CD4-positive, alpha-beta memory T cell (primary cell): ENCODE results near the gene KHDRBS2. TPM values are rescaled to one million over a fixed set of nuclear protein-coding genes. Genes with fewer than 3 reads are reported as not detected.

Source experiments
- CTCF ChIA-PET: fragments of 350-600 bp; sonication (Branson Sonifier 250); formaldehyde crosslinking; loops from one replicate; lab custom pipeline; 2021; ENCODE audit warnings: inconsistent platforms; ENCODE audit not compliant: partially characterized antibody; lab: Charles Lee
- POLR2A ChIA-PET: fragments of 350-600 bp; sonication (Branson Sonifier 250); formaldehyde crosslinking; loops from one replicate; lab custom pipeline; 2021; ENCODE audit not compliant: partially characterized antibody; lab: Charles Lee
- DNase-seq, 5 donors: peaks; one replicate each; pipeline versions ENCODE4 v3.0.0 to v3.0.0-alpha.2; 2020 to 2022; ENCODE audit warnings: mixed read lengths in 1 of 5
- H3K27ac ChIP-seq: one replicate; pipeline ENCODE4 v1.7.0; 2013; ENCODE audit warnings: low read depth, low read length
- H3K27me3 ChIP-seq: 2 replicates; pipeline ENCODE4 v1.7.0; 2013; ENCODE audit warnings: mild to moderate bottlenecking, low read length, moderate library complexity; ENCODE audit not compliant: insufficient read depth
- H3K36me3 ChIP-seq: 2 replicates; pipeline ENCODE4 v1.7.0; 2013; ENCODE audit warnings: mild to moderate bottlenecking, low read length, moderate library complexity; ENCODE audit not compliant: insufficient read depth
- H3K4me1 ChIP-seq: 2 replicates; pipeline ENCODE4 v1.7.0; 2013; ENCODE audit warnings: mild to moderate bottlenecking, low read length, moderate library complexity; ENCODE audit not compliant: insufficient read depth
- H3K4me3 ChIP-seq, 2 donors: one replicate each; pipeline ENCODE4 v1.7.0; 2013; ENCODE audit warnings: low read length in 2 of 2, mild to moderate bottlenecking in 1 of 2
- H3K9me3 ChIP-seq, 2 donors: one replicate each; pipeline ENCODE4 v1.7.0; 2013; ENCODE audit warnings: low read length in 2 of 2, control low read depth in 1 of 2; ENCODE audit not compliant: control insufficient read depth in 1 of 2
- H3K27ac Mint-ChIP-seq, 7 donors: one replicate each; pipeline ENCODE4 v1.8.0; 2020 to 2021; ENCODE audit warnings: mixed read lengths in 7 of 7, mild to moderate bottlenecking in 6 of 7, inconsistent platforms in 3 of 7, moderate library complexity in 3 of 7
- H3K27me3 Mint-ChIP-seq, 2 donors: one replicate each; pipeline ENCODE4 v1.8.0; 2020 to 2021; ENCODE audit warnings: mixed read lengths in 2 of 2
- H3K36me3 Mint-ChIP-seq, 2 donors: one replicate each; pipeline ENCODE4 v1.8.0; 2020 to 2021; ENCODE audit warnings: mixed read lengths in 2 of 2, inconsistent platforms in 1 of 2, mild to moderate bottlenecking in 1 of 2
- H3K4me1 Mint-ChIP-seq, 4 donors: one replicate each; pipeline ENCODE4 v1.8.0; 2020 to 2021; ENCODE audit warnings: mixed read lengths in 4 of 4, mild to moderate bottlenecking in 1 of 4
- H3K4me3 Mint-ChIP-seq, 8 donors: one replicate each; pipeline ENCODE4 v1.8.0; 2020 to 2021; ENCODE audit warnings: mixed read lengths in 8 of 8, mild to moderate bottlenecking in 7 of 8, moderate library complexity in 6 of 8, inconsistent platforms in 3 of 8
- H3K9me3 Mint-ChIP-seq, 8 donors: one replicate each; pipeline ENCODE4 v1.8.0; 2020 to 2021; ENCODE audit warnings: mixed read lengths in 8 of 8, mild to moderate bottlenecking in 5 of 8, inconsistent platforms in 3 of 8, moderate library complexity in 1 of 8
- intact Hi-C: fragments of 100-400 bp; cut with micrococcal nuclease; formaldehyde crosslinking; loops from one replicate; pipeline ENCODE4 v1.15.1; 2023
- polyA plus RNA-seq, 2 donors: library from polyadenylated mRNA; unstranded; fragments of 300-500 nt; fragmentation: Illumina TruSeq; gene quantifications; one replicate each; pipeline ENCODE4 v1.2.3, GENCODE V29; 2021
- total RNA-seq, 2 experiments: library from RNA; stranded (reverse); gene quantifications; one replicate each; pipeline ENCODE4 v1.2.3, GENCODE V29; 2021

The KHDRBS2 gene
- total and polyA plus RNA-seq, 4 experiments from 2014 or later: not detected

- Mint-ChIP-seq H3K36me3 (no peaks in the 10 kb centered on the region), H3K9me3 (peaks cover 0 to 13% (median 9%) of the 10 kb centered on the region in 8 donors), H3K4me1 (no peaks in the 10 kb centered on the region), H3K27me3 (no peaks in the 10 kb centered on the region), H3K27ac (no peak overlapping the region), H3K4me3 (no peak overlapping the region)
- no peak overlapping the region for H3K4me3 ChIP-seq
- no peaks in the 10 kb centered on the region for H3K27me3 ChIP-seq
- H3K36me3 ChIP-seq: no peaks in the 10 kb centered on the region
- no peak overlapping the region for H3K27ac ChIP-seq
- H3K9me3 ChIP-seq: no peaks in the 10 kb centered on the region
- DNase-seq: no peak
- ChIA-PET POLR2A (no interaction called here), CTCF (no interaction called here)
- no peaks in the 10 kb centered on the region for H3K4me1 ChIP-seq
- intact Hi-C loops: no loop called here
Observed at GRCh38 chr6:62175195-62175594, 110.8 kb downstream of the KHDRBS2 start.

- H3K9me3 ChIP-seq: no peaks in the 10 kb centered on the region
- no peak for DNase-seq
- H3K27me3 ChIP-seq: no peaks in the 10 kb centered on the region
- POLR2A ChIA-PET: no interaction called here
- Mint-ChIP-seq H3K27ac (no peak overlapping the region), H3K36me3 (no peaks in the 10 kb centered on the region), H3K4me1 (no peaks in the 10 kb centered on the region), H3K27me3 (no peaks in the 10 kb centered on the region), H3K9me3 (peaks cover 0 to 14% (median 9%) of the 10 kb centered on the region in 8 donors), H3K4me3 (no peak overlapping the region)
- H3K4me3 ChIP-seq: no peak overlapping the region
- no peaks in the 10 kb centered on the region for H3K4me1 ChIP-seq
- H3K27ac ChIP-seq: no peak overlapping the region
- H3K36me3 ChIP-seq: no peaks in the 10 kb centered on the region
- intact Hi-C loops: no loop called here
- CTCF ChIA-PET: no interaction called here
Observed at GRCh38 chr6:62174548-62174947, 111.5 kb downstream of the KHDRBS2 start.

- H3K9me3 ChIP-seq: no peaks in the 10 kb centered on the region
- ChIA-PET CTCF (no interaction called here), POLR2A (no interaction called here)
- no peak overlapping the region for H3K4me3 ChIP-seq
- H3K27me3 ChIP-seq: no peaks in the 10 kb centered on the region
- H3K27ac ChIP-seq: no peak overlapping the region
- Mint-ChIP-seq H3K9me3 (peaks cover 3 to 22% (median 16%) of the 10 kb centered on the region in 8 donors), H3K27me3 (no peaks in the 10 kb centered on the region), H3K4me3 (no peak overlapping the region), H3K27ac (peak overlapping the region in 1 of 7 donors; percentile 45), H3K4me1 (no peaks in the 10 kb centered on the region), H3K36me3 (no peaks in the 10 kb centered on the region)
- H3K36me3 ChIP-seq: no peaks in the 10 kb centered on the region
- intact Hi-C loops: no loop called here
- H3K4me1 ChIP-seq: no peaks in the 10 kb centered on the region
- no peak for DNase-seq
Observed at GRCh38 chr6:62167736-62168135, 118.3 kb downstream of the KHDRBS2 start.

GRCh38 chr6:62162858-62163257 is 123.2 kb downstream of the KHDRBS2 start:
- no peak overlapping the region for H3K27ac ChIP-seq
- Mint-ChIP-seq H3K4me3 (peak overlapping the region in 1 of 8 donors; percentile 4), H3K4me1 (no peaks in the 10 kb centered on the region), H3K27ac (no peak overlapping the region), H3K27me3 (no peaks in the 10 kb centered on the region), H3K9me3 (peaks cover 0 to 15% (median 9%) of the 10 kb centered on the region in 8 donors), H3K36me3 (no peaks in the 10 kb centered on the region)
- ChIA-PET POLR2A (no interaction called here), CTCF (no interaction called here)
- H3K36me3 ChIP-seq: no peaks in the 10 kb centered on the region
- H3K4me1 ChIP-seq: no peaks in the 10 kb centered on the region
- DNase-seq: no peak
- no peak overlapping the region for H3K4me3 ChIP-seq
- H3K9me3 ChIP-seq: peaks cover 0 to 2% of the 10 kb centered on the region in 2 donors
- H3K27me3 ChIP-seq: no peaks in the 10 kb centered on the region
- intact Hi-C loops: no loop called here

GRCh38 chr6:62152796-62153195 is 133.2 kb downstream of the KHDRBS2 start:
- Histone ChIP-seq H3K27ac (no peak overlapping the region), H3K36me3 (no peaks in the 10 kb centered on the region), H3K4me3 (no peak overlapping the region), H3K4me1 (no peaks in the 10 kb centered on the region), H3K9me3 (no peaks in the 10 kb centered on the region), H3K27me3 (no peaks in the 10 kb centered on the region)
- Mint-ChIP-seq H3K27me3 (no peaks in the 10 kb centered on the region), H3K4me1 (no peaks in the 10 kb centered on the region), H3K4me3 (no peak overlapping the region), H3K9me3 (peaks cover 0 to 15% (median 6%) of the 10 kb centered on the region in 8 donors), H3K27ac (no peak overlapping the region), H3K36me3 (no peaks in the 10 kb centered on the region)
- intact Hi-C loops: no loop called here
- no peak for DNase-seq
- ChIA-PET POLR2A (no interaction called here), CTCF (no interaction called here)

GRCh38 chr6:62150048-62150663 is 135.9 kb downstream of the KHDRBS2 start:
- no peak overlapping the region for H3K27ac Mint-ChIP-seq
- H3K27me3 Mint-ChIP-seq: no peaks in the 10 kb centered on the region
- intact Hi-C loops: no loop called here
- H3K4me1 Mint-ChIP-seq: no peaks in the 10 kb centered on the region
- H3K9me3 Mint-ChIP-seq: peaks cover 0 to 14% (median 5%) of the 10 kb centered on the region in 8 donors
- no peak overlapping the region for H3K4me3 ChIP-seq
- H3K27me3 ChIP-seq: no peaks in the 10 kb centered on the region
- ChIA-PET CTCF (no interaction called here), POLR2A (no interaction called here)
- H3K27ac ChIP-seq: no peak overlapping the region
- no peaks in the 10 kb centered on the region for H3K36me3 Mint-ChIP-seq
- no peak overlapping the region for H3K4me3 Mint-ChIP-seq
- H3K9me3 ChIP-seq: no peaks in the 10 kb centered on the region
- no peaks in the 10 kb centered on the region for H3K4me1 ChIP-seq
- no peak for DNase-seq
- no peaks in the 10 kb centered on the region for H3K36me3 ChIP-seq

- no peaks in the 10 kb centered on the region for H3K4me1 ChIP-seq
- no peak overlapping the region for H3K4me3 ChIP-seq
- POLR2A ChIA-PET: no interaction called here
- Mint-ChIP-seq H3K4me1 (no peaks in the 10 kb centered on the region), H3K9me3 (peaks cover 0 to 15% (median 2%) of the 10 kb centered on the region in 8 donors), H3K27ac (no peak overlapping the region), H3K4me3 (no peak overlapping the region), H3K27me3 (no peaks in the 10 kb centered on the region), H3K36me3 (no peaks in the 10 kb centered on the region)
- no peaks in the 10 kb centered on the region for H3K27me3 ChIP-seq
- CTCF ChIA-PET: no interaction called here
- DNase-seq: no peak
- H3K9me3 ChIP-seq: peaks cover 0 to 4% of the 10 kb centered on the region in 2 donors
- H3K27ac ChIP-seq: no peak overlapping the region
- intact Hi-C loops: no loop called here
- no peaks in the 10 kb centered on the region for H3K36me3 ChIP-seq
Observed at GRCh38 chr6:62146954-62147853, 138.8 kb downstream of the KHDRBS2 start.
